HepG2 (cell line): ENCODE results near the gene MRPL27. TPM values are rescaled to one million over a fixed set of nuclear protein-coding genes. Genes with fewer than 3 reads are reported as not detected.

ENCODE experiments used
- ARID5B ChIP-seq: IDR thresholded peaks from 2 replicates; pipeline ENCODE4 v1.4.0; 2020; ENCODE audit warnings: mild to moderate bottlenecking, missing genetic modification reagents
- CBFB ChIP-seq: sonication (generic); formaldehyde crosslinking; IDR thresholded peaks from 2 replicates; pipeline ENCODE4 v1.4.0; 2020; ENCODE audit warnings: missing genetic modification reagents
- ELF4 ChIP-seq: sonication (generic); formaldehyde crosslinking; IDR thresholded peaks from 2 replicates; pipeline ENCODE4 v1.5.0; 2020; ENCODE audit warnings: missing genetic modification reagents, mild to moderate bottlenecking, moderate library complexity, borderline replicate concordance
- KDM5B ChIP-seq: sonication (generic); formaldehyde crosslinking; IDR thresholded peaks from 2 replicates; pipeline ENCODE4 v1.4.0; 2020; ENCODE audit warnings: missing genetic modification reagents, mild to moderate bottlenecking, borderline replicate concordance
- LCORL ChIP-seq, 2 experiments: fragments of 450-650 bp in 1 of 2; sonication (generic) in 1 of 2; formaldehyde crosslinking in 1 of 2; IDR thresholded peaks; 2 replicates each; pipeline versions ENCODE4 v1.5.0 to v1.6.1; 2017 to 2020; ENCODE audit warnings: antibody characterized with exemption in 1 of 2, missing genetic modification reagents in 1 of 2
- NCOR1 ChIP-seq: fragments of 200-600 bp; sonication (generic); IDR thresholded peaks from 2 replicates; pipeline ENCODE4 v1.7.0; 2017; ENCODE audit warnings: antibody characterized with exemption, low read length, borderline replicate concordance
- PAXIP1 ChIP-seq: sonication (generic); formaldehyde crosslinking; conservative IDR thresholded peaks from 2 replicates; pipeline ENCODE4 v1.4.0; 2020; ENCODE audit warnings: mild to moderate bottlenecking, missing genetic modification reagents, moderate library complexity
- POGZ ChIP-seq: sonication (generic); formaldehyde crosslinking; IDR thresholded peaks from 2 replicates; pipeline ENCODE4 v1.4.0; 2020; ENCODE audit warnings: mild to moderate bottlenecking, missing genetic modification reagents
- POLR2AphosphoS5 ChIP-seq: IDR thresholded peaks from 2 replicates; pipeline ENCODE4 v1.6.1; 2012; ENCODE audit warnings: low read depth, low read length
- RCOR2 ChIP-seq: IDR thresholded peaks from 2 replicates; pipeline ENCODE4 v1.6.1; 2016; ENCODE audit warnings: missing biosample characterization, missing genetic modification reagents
- RNF219 ChIP-seq: sonication (generic); formaldehyde crosslinking; IDR thresholded peaks from 2 replicates; pipeline ENCODE4 v1.5.0; 2020; ENCODE audit warnings: mild to moderate bottlenecking, missing genetic modification reagents
- SP1 ChIP-seq, 2 experiments: fragments of 450-650 bp in 1 of 2; sonication (generic) in 1 of 2; formaldehyde crosslinking in 1 of 2; IDR thresholded peaks; 2 replicates each; pipeline versions ENCODE4 v1.4.0 to v1.6.1; 2016 to 2020; ENCODE audit warnings: missing genetic modification reagents in 1 of 2
- ZBTB1 ChIP-seq: sonication (generic); formaldehyde crosslinking; IDR thresholded peaks from 2 replicates; pipeline ENCODE4 v1.4.0; 2020; ENCODE audit warnings: missing genetic modification reagents, borderline replicate concordance
- ZBTB39 ChIP-seq: sonication (generic); formaldehyde crosslinking; IDR thresholded peaks from 2 replicates; pipeline ENCODE4 v1.5.0; 2020; ENCODE audit warnings: missing genetic modification reagents
- ZNF557 ChIP-seq: sonication (generic); formaldehyde crosslinking; IDR thresholded peaks from 2 replicates; pipeline ENCODE4 v1.4.0; 2020; ENCODE audit warnings: missing genetic modification reagents
- ZNF841 ChIP-seq: sonication (generic); formaldehyde crosslinking; IDR thresholded peaks from 2 replicates; pipeline ENCODE4 v1.8.1; 2023; ENCODE audit warnings: missing genetic modification reagents, borderline replicate concordance
- polyA plus RNA-seq, 8 experiments: library from polyadenylated mRNA; depleted of rRNA in 3 of 8; stranded (reverse) in 7 of 8; unstranded in 1 of 8; fragments of >200 nt; fragmentation: Illumina TruSeq in 4 of 8; extraction: Trizol in 4 of 8; gene quantifications; 2 replicates each; pipeline versions ENCODE4 v1.2.1 to v1.2.3, GENCODE V29; 2011 to 2016; ENCODE audit warnings: low read depth in 4 of 8, missing spikeins in 1 of 8, mixed read lengths in 1 of 8; ENCODE audit not compliant: insufficient read depth in 1 of 8
- total RNA-seq, 5 experiments: library from RNA; depleted of rRNA; stranded (reverse); fragments of >200 nt; fragmentation: Illumina TruSeq; extraction: Trizol; gene quantifications; 2 replicates each; pipeline ENCODE4 v1.2.3, GENCODE V29; 2016; ENCODE audit warnings: low read depth in 1 of 5

MRPL27 gene
- total and polyA plus RNA-seq, 2 of the 13 experiments (the other 11 are each of a cell fraction or from before 2014, with no cell fraction given) = 137 to 217 TPM

- TF ChIP-seq ARID5B (CRISPR knock-in tag) (peak; percentile 64), SP1 (IDR thresholded peaks at IDR 0.05) (no peak), SP1 (CRISPR knock-in tag; IDR thresholded peaks at IDR 0.05) (peak; percentile 71), PAXIP1 (CRISPR knock-in tag) (peak; percentile 67), RNF219 (CRISPR knock-in tag) (no peak), LCORL (IDR thresholded peaks at IDR 0.05) (peak; percentile 86), LCORL (CRISPR knock-in tag; IDR thresholded peaks at IDR 0.05) (peak; percentile 83; the same call in 1 of the 2 replicates), ZNF841 (CRISPR knock-in tag) (peak; percentile 73; the same call in 1 of the 2 replicates), NCOR1 (peak; percentile 41; the same call in 1 of the 2 replicates), POGZ (peak; percentile 94), ZNF557 (CRISPR knock-in tag) (peak; percentile 87; the same call in 1 of the 2 replicates), POLR2AphosphoS5 (peak; percentile 98), KDM5B (peak; percentile 98), CBFB (CRISPR knock-in tag) (peak; percentile 84), RCOR2 (CRISPR knock-in tag) (no peak), ELF4 (CRISPR knock-in tag) (peak; percentile 99), ZBTB39 (CRISPR knock-in tag) (no peak; the same call in 1 of the 2 replicates), ZBTB1 (no peak)
Observed at GRCh38 chr17:50372758-50373556, at the start of gene MRPL27, which contains the start of gene EME1 (continued).
